HepG2 (cell line): ENCODE results near the gene NUDT22. TPM values are rescaled to one million over a fixed set of nuclear protein-coding genes. Genes with fewer than 3 reads are reported as not detected.

Source experiments
- ATAC-seq: fragments of 200-7000 bp; cut with Tn5 transposase; 3 replicates; pipeline ENCODE4 v1.9.1; 2020; ENCODE audit warnings: mild to moderate bottlenecking, moderate library complexity
- BruUV-seq: library from RNA; stranded (reverse); fragments of 400-500 nt; replicated peaks from 2 replicates; lab custom pipeline; 2021; lab: Mats Ljungman, UMichigan
- CTCF ChIA-PET: fragments of 300-600 bp; formaldehyde crosslinking; extraction: SDS; loops from one replicate; lab custom pipeline; 2021; ENCODE audit warnings: low total read pairs, inconsistent platforms, low intra/inter-chr PET ratio; lab: Yijun Ruan, JAX
- POLR2A ChIA-PET: fragments of 350-600 bp; sonication (Branson Sonifier 250); formaldehyde crosslinking; loops from one replicate; lab custom pipeline; 2020; ENCODE audit warnings: antibody characterized with exemption, inconsistent platforms; lab: Yijun Ruan, JAX
- DNase-seq: peaks from one replicate; pipeline ENCODE4 v3.0.0-alpha.2; 2015; ENCODE audit warnings: low spot score
- FAIRE-seq: peaks from 3 replicates; lab custom pipeline; 2011; peaks lifted over from hg19 to GRCh38; lab: Jason Lieb, UNC
- H2AFZ ChIP-seq: one replicate; pipeline ENCODE4 v1.6.1; 2011; ENCODE audit warnings: low read length, inconsistent platforms
- H3K27ac ChIP-seq: fragments of 300-600 bp; 3 replicates; pipeline ENCODE4 v1.8.0; 2011; ENCODE audit warnings: mixed run types, mild to moderate bottlenecking, mixed read lengths, low read length, inconsistent platforms; ENCODE audit not compliant: insufficient read depth; ENCODE audit errors: extremely low read length
- H3K27me3 ChIP-seq, 2 experiments: fragments of 200-600 bp in 1 of 2; 2 replicates in 1 of 2; 3 replicates in 1 of 2; pipeline versions ENCODE4 v1.6.0 to v1.8.0; 2011; ENCODE audit warnings: low read length in 2 of 2, mild to moderate bottlenecking in 2 of 2, moderate library complexity in 2 of 2, inconsistent platforms in 1 of 2; ENCODE audit not compliant: insufficient read depth in 2 of 2, control insufficient read depth in 1 of 2
- H3K36me3 ChIP-seq, 2 experiments: fragments of 200-600 bp in 1 of 2; replicated peaks in 1 of 2; 2 replicates in 1 of 2; 3 replicates in 1 of 2; pipeline versions ENCODE4 v1.5.1 to v1.8.0; 2011; ENCODE audit warnings: low read length in 2 of 2, inconsistent platforms in 1 of 2; ENCODE audit not compliant: insufficient read depth in 2 of 2, control insufficient read depth in 1 of 2
- H3K4me1 ChIP-seq: 2 replicates; pipeline ENCODE4 v1.5.1; 2012; ENCODE audit warnings: low read length, inconsistent platforms; ENCODE audit not compliant: insufficient read depth
- H3K4me2 ChIP-seq: 2 replicates; pipeline ENCODE4 v1.6.0; 2011; ENCODE audit warnings: low read depth, low read length, inconsistent platforms
- H3K4me3 ChIP-seq, 3 experiments: fragments of 200-600 bp in 1 of 3; sonication (generic), shearing (Covaris generic) in 1 of 3; replicated peaks in 1 of 3; 2 replicates each; pipeline ENCODE4 v1.5.1; 2011 to 2016; ENCODE audit warnings: low read length in 3 of 3, inconsistent platforms in 2 of 3, low read depth in 2 of 3, mild to moderate bottlenecking in 2 of 3, control low read depth in 1 of 3, mixed read lengths in 1 of 3; ENCODE audit not compliant: insufficient read depth in 1 of 3
- H3K79me2 ChIP-seq: one replicate; pipeline ENCODE4 v1.6.1; 2011; ENCODE audit warnings: low read length, inconsistent platforms; ENCODE audit not compliant: insufficient read depth
- H3K9ac ChIP-seq: 2 replicates; pipeline ENCODE4 v1.6.0; 2011; ENCODE audit warnings: mild to moderate bottlenecking, low read depth, low read length, inconsistent platforms; ENCODE audit not compliant: insufficient read depth
- H3K9me3 ChIP-seq: 2 replicates; pipeline ENCODE4 v1.5.1; 2012; ENCODE audit warnings: mild to moderate bottlenecking, low read length
- H4K20me1 ChIP-seq: 2 replicates; pipeline ENCODE4 v1.6.0; 2011; ENCODE audit warnings: inconsistent platforms, mild to moderate bottlenecking, low read length, moderate library complexity; ENCODE audit not compliant: insufficient read depth
- AGO2 ChIP-seq: fragments of 200-400 bp; formaldehyde crosslinking; optimal IDR thresholded peaks from 2 replicates; pipeline ENCODE3; 2017; ENCODE audit warnings: mild to moderate bottlenecking, low read depth, low read length, moderate library complexity
- FOXA3 ChIP-seq: IDR thresholded peaks from 2 replicates; pipeline ENCODE4 v1.6.1; 2016; ENCODE audit warnings: missing genetic modification reagents, missing compliant biosample characterization
- REST ChIP-seq, 2 experiments: IDR thresholded peaks; 2 replicates each; pipeline ENCODE4 v1.6.1; 2011 to 2012; ENCODE audit warnings: low read length in 2 of 2, borderline replicate concordance in 1 of 2, low read depth in 1 of 2, mild to moderate bottlenecking in 1 of 2, moderate library complexity in 1 of 2
- WGBS: methylation state at CpG from one replicate; pipeline ENCODE4 v1.1.6; 2017; ENCODE audit warnings: low lambda C conversion rate; 5-methylcytosine and 5-hydroxymethylcytosine counted together
- in situ Hi-C: cut with HindIII; loops from 2 replicates; pipeline ENCODE4 v1.10.0; 2017; ENCODE audit warnings: low pct_unique_long_range_greater_than_20kb; ENCODE audit not compliant: extremely low pct_ligation_motif_present
- intact Hi-C: fragments of 100-400 bp; cut with micrococcal nuclease; formaldehyde crosslinking; loops from one replicate; pipeline ENCODE4 v1.10.0; 2022; ENCODE audit not compliant: unreplicated experiment
- polyA plus RNA-seq, 8 experiments: library from polyadenylated mRNA; depleted of rRNA in 3 of 8; stranded (reverse) in 7 of 8; unstranded in 1 of 8; fragments of >200 nt; fragmentation: Illumina TruSeq in 4 of 8; extraction: Trizol in 4 of 8; gene quantifications; 2 replicates each; pipeline versions ENCODE4 v1.2.1 to v1.2.3, GENCODE V29; 2011 to 2016; ENCODE audit warnings: low read depth in 4 of 8, missing spikeins in 1 of 8, mixed read lengths in 1 of 8; ENCODE audit not compliant: insufficient read depth in 1 of 8
- total RNA-seq, 5 experiments: library from RNA; depleted of rRNA; stranded (reverse); fragments of >200 nt; fragmentation: Illumina TruSeq; extraction: Trizol; gene quantifications; 2 replicates each; pipeline ENCODE4 v1.2.3, GENCODE V29; 2016; ENCODE audit warnings: low read depth in 1 of 5

The NUDT22 gene
- total and polyA plus RNA-seq, 2 of the 13 experiments (the other 11 are each of a cell fraction or from before 2014, with no cell fraction given) = 33.5 to 39.8 TPM

GRCh38 chr11:64275031-64275800 is 49.1 kb downstream of the NUDT22 start:
- Histone ChIP-seq H4K20me1 (no peaks in the 10 kb centered on the region), H3K36me3 (peaks cover 2 to 7% of the 10 kb centered on the region in 2 experiments; a peak in 1 of 5 replicates), H3K4me1 (peaks cover 23% of the 10 kb centered on the region), H3K27ac (no peak overlapping the region), H3K9ac (no peak overlapping the region), H3K27me3 (no peaks in the 10 kb centered on the region), H3K79me2 (peaks cover 9% of the 10 kb centered on the region), H3K4me2 (no peak overlapping the region), H3K4me3 (no peak overlapping the region), H3K9me3 (no peaks in the 10 kb centered on the region), H2AFZ (no peak overlapping the region)
- ChIA-PET POLR2A (interaction anchor here (0.6 to 1.1 kb wide), 3 partner anchors 29 to 91 kb away, joined by 3 to 6 read pairs (median 3); partner anchors contain the start of gene FKBP2), CTCF (no interaction called here)
- 95% methylated on average over 8 of the region's 15 CpGs for WGBS
- no peak for FAIRE-seq
- no peak for DNase-seq
- intact Hi-C loops = no loop called here
- ATAC-seq = no peak
- in situ Hi-C loops = no loop called here
- TF ChIP-seq AGO2 = peak; percentile 41
- no peak for TF ChIP-seq REST (IDR thresholded peaks at IDR 0.05; ENCODE audit: borderline replicate concordance in 1 of 2, low read depth in 1 of 2, low read length in 2 of 2)
- TF ChIP-seq FOXA3 = no peak
- BruUV-seq = no TSS peak
